ENCODE measurements around the gene VASN. TPM values are rescaled to one million over a fixed set of nuclear protein-coding genes. Genes with fewer than 3 reads are reported as not detected.

VASN gene
- total and polyA plus RNA-seq, 9 of the 15 experiments (the other 6 are each of a cell fraction or from before 2014, with no cell fraction given): 0.01 to 2.5 (median 0.41) TPM; not detected in 1

DNA sequence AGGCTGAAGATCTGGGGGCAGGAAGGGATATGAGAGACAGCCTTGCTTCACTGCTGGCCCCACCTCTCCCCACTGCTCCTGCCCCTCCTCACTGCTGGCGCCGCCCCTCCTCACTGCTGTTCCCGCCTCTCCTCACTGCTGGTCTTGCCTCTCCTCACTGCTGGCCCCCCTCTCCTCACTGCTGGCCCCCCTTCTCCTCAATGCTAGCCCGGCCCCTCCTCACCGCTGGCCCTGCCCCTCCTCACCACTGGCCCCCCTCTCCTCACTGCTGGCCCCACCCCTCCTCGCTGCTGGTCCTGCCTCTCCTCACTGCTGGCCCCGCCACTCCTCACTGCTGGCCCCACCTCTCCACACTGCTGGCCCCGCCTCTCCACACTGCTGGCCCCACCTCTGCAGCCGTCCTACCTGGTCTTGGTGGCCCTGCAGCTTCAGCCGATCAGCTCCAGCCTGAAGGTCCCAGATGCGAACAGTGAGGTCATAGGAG lies 11.1 kb upstream of the VASN start:
- Histone ChIP-seq H3K36me3 (ENCODE audit: control insufficient read depth, insufficient read depth, low read length) (peaks cover 61% of the 10 kb centered on the region; the same call in 2 of the 3 replicates), H3K4me1 (replicated peaks in 1 of 2; ENCODE audit: control insufficient read depth in 2 of 2, insufficient read depth in 2 of 2, low read length in 2 of 2) (peaks cover 0 to 47% of the 10 kb centered on the region in 2 experiments; a peak in 2 of 5 replicates), H3K27me3 (ENCODE audit: control insufficient read depth in 2 of 2, insufficient read depth in 2 of 2, low read length in 2 of 2) (no peaks in the 10 kb centered on the region), H3K9me3 (replicated peaks; ENCODE audit: control insufficient read depth, insufficient read depth, low read depth, low read length) (no peaks in the 10 kb centered on the region), H3K27ac (ENCODE audit: extremely low read depth, low read depth, low read length) (no peak overlapping the region), H3K4me3 (no peak overlapping the region), H4K20me1 (replicated peaks; ENCODE audit: control insufficient read depth, insufficient read depth, low read length) (no peaks in the 10 kb centered on the region), H3K9ac (ENCODE audit: insufficient read depth in 1 of 2, low read depth in 2 of 2, low read length in 2 of 2) (peak overlapping the region in 1 of 2 experiments; percentile 68; a peak in 1 of 4 replicates), H3K9me1 (ENCODE audit: control insufficient read depth, insufficient read depth, low read length) (no peaks in the 10 kb centered on the region), H3K79me2 (ENCODE audit: control insufficient read depth, insufficient read depth, low read length) (no peaks in the 10 kb centered on the region), H3K4me2 (ENCODE audit: insufficient read depth, low read length) (no peak overlapping the region), H2AFZ (ENCODE audit: low read depth, low read length) (no peak overlapping the region)
- WGBS (ENCODE audit: insufficient coverage, low coverage, missing lambda C conversion rate): 41% methylated on average over 6 of the region's 11 CpGs
- CTCF ChIA-PET (ENCODE audit: low intra/inter-chr PET ratio): interaction anchor here (4.1 kb wide), 1 partner anchor 42 kb away, joined by 70 read pairs; no protein-coding TSS in a partner anchor
- TF ChIP-seq HMGN3 (IDR thresholded peaks at IDR 0.05; ENCODE audit: borderline replicate concordance, extremely low read depth, insufficient read length, low read depth, low read length) (peak; percentile 18), KAT2B (IDR thresholded peaks at IDR 0.05; ENCODE audit: low read depth, low read length) (no peak), NFATC3 (IDR thresholded peaks at IDR 0.05) (0 out of 2 replicates have a peak, but pooled peaks have one; percentile 52), CHD1 (IDR thresholded peaks at IDR 0.05; ENCODE audit: low read length) (no peak), NCOA6 (IDR thresholded peaks at IDR 0.05) (no peak), ZKSCAN8 (CRISPR knock-in tag; IDR thresholded peaks at IDR 0.05) (no peak), ZNF41 (CRISPR knock-in tag; conservative IDR thresholded peaks at IDR 0.05) (no peak), PKNOX1 (IDR thresholded peaks at IDR 0.05) (0 out of 2 replicates have a peak, but pooled peaks have one; percentile 30), THRAP3 (IDR thresholded peaks at IDR 0.05; ENCODE audit: borderline replicate concordance) (no peak), NR2F6 (CRISPR knock-in tag; IDR thresholded peaks at IDR 0.05) (no peak), KDM4B (IDR thresholded peaks at IDR 0.05; ENCODE audit: borderline replicate concordance in 2 of 2, low read depth in 1 of 2) (0 out of 4 replicates have a peak, but pooled peaks of 1 of the 2 experiments have one; percentile 44), HOMEZ (CRISPR knock-in tag; IDR thresholded peaks at IDR 0.05) (no peak)
- TF ChIP-seq, protein P1, sequence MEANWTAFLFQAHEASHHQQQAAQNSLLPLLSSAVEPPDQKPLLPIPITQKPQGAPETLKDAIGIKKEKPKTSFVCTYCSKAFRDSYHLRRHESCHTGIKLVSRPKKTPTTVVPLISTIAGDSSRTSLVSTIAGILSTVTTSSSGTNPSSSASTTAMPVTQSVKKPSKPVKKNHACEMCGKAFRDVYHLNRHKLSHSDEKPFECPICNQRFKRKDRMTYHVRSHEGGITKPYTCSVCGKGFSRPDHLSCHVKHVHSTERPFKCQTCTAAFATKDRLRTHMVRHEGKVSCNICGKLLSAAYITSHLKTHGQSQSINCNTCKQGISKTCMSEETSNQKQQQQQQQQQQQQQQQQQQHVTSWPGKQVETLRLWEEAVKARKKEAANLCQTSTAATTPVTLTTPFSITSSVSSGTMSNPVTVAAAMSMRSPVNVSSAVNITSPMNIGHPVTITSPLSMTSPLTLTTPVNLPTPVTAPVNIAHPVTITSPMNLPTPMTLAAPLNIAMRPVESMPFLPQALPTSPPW (CRISPR knock-in tag; IDR thresholded peaks at IDR 0.05): peak; percentile 65
- BruUV-seq (replicated peaks): no TSS peak
- intact Hi-C loops (cut with micrococcal nuclease) (no loop called here), in situ Hi-C loops (cut with MboI) (loop anchor here (5.0 kb wide), 1 partner anchor 42 kb away; no protein-coding TSS in a partner anchor)
- FAIRE-seq: peak; percentile 55
- peak; percentile 97 for ATAC-seq
- DNase-seq (ENCODE audit: extremely low read depth in 1 of 4, low spot score in 3 of 4): peak; percentile 63 to 79 (median 74)
- POLR2A ChIA-PET: interaction anchor here (1.3 to 1.8 kb wide), 2 partner anchors 42 kb away, joined by 5 to 9 read pairs; no protein-coding TSS in a partner anchor

Data from K562 (cell line).